GM12878 (cell line): ENCODE data around the gene MYL12A. TPM values are rescaled to one million over a fixed set of nuclear protein-coding genes. Genes with fewer than 3 reads are reported as not detected.

Experiments
- BCL11A ChIP-seq: IDR thresholded peaks from 2 replicates; pipeline ENCODE4 v1.6.1; 2011; ENCODE audit warnings: low read depth, low read length
- CBX3 ChIP-seq: fragments of 200-600 bp; sonication (generic); IDR thresholded peaks from 2 replicates; pipeline ENCODE4 v1.6.1; 2016; ENCODE audit warnings: low read depth, borderline replicate concordance
- CHD1 ChIP-seq: IDR thresholded peaks from 2 replicates; pipeline ENCODE4 v1.6.1; 2012; ENCODE audit warnings: low read depth, low read length, improper control_type of control experiment
- CUX1 ChIP-seq: IDR thresholded peaks from 2 replicates; pipeline ENCODE4 v1.6.1; 2012; ENCODE audit warnings: improper control_type of control experiment, low read depth, low read length; ENCODE audit not compliant: insufficient replicate concordance
- EED ChIP-seq: sonication (generic); IDR thresholded peaks from 2 replicates; pipeline ENCODE4 v1.6.1; 2016; ENCODE audit warnings: antibody characterized with exemption, low read depth
- ELK1 ChIP-seq: IDR thresholded peaks from 2 replicates; pipeline ENCODE4 v1.6.1; 2012; ENCODE audit warnings: low read depth, low read length, improper control_type of control experiment
- ESRRA ChIP-seq: IDR thresholded peaks from 2 replicates; pipeline ENCODE4 v1.6.1; 2012; ENCODE audit warnings: mild to moderate bottlenecking, low read length, improper control_type of control experiment
- ETV6 ChIP-seq, 2 experiments: fragments of 450-650 bp in 1 of 2; IDR thresholded peaks in 1 of 2; conservative IDR thresholded peaks in 1 of 2; 2 replicates each; pipeline ENCODE4 v1.6.1; 2014; ENCODE audit warnings: antibody characterized with exemption in 1 of 2, borderline replicate concordance in 1 of 2, low read depth in 1 of 2, mild to moderate bottlenecking in 1 of 2, moderate library complexity in 1 of 2
- FOXK2 ChIP-seq: fragments of 450-650 bp; IDR thresholded peaks from 2 replicates; pipeline ENCODE4 v1.6.1; 2017; ENCODE audit warnings: mild to moderate bottlenecking, moderate library complexity
- IKZF1 ChIP-seq: fragments of 450-650 bp; conservative IDR thresholded peaks from 2 replicates; pipeline ENCODE4 v1.6.1; 2017; ENCODE audit warnings: antibody characterized with exemption, mild to moderate bottlenecking
- KDM1A ChIP-seq: fragments of 200-600 bp; sonication (generic); IDR thresholded peaks from 2 replicates; pipeline ENCODE4 v1.6.1; 2016; ENCODE audit warnings: borderline replicate concordance
- MYB ChIP-seq: fragments of 150-350 bp; IDR thresholded peaks from 2 replicates; pipeline ENCODE4 v1.6.1; 2014; ENCODE audit warnings: mild to moderate bottlenecking, low read depth, low read length, borderline replicate concordance
- MYC ChIP-seq: IDR thresholded peaks from 2 replicates; pipeline ENCODE4 v1.6.1; 2011; ENCODE audit warnings: mild to moderate bottlenecking, low read length, moderate library complexity, inconsistent platforms; ENCODE audit not compliant: insufficient read depth, insufficient replicate concordance, insufficient read length, severe bottlenecking
- NR2F1 ChIP-seq: fragments of 450-650 bp; conservative IDR thresholded peaks from 2 replicates; pipeline ENCODE4 v1.6.1; 2017; ENCODE audit warnings: mild to moderate bottlenecking
- PML ChIP-seq: IDR thresholded peaks from 2 replicates; pipeline ENCODE4 v1.6.1; 2012; ENCODE audit warnings: low read length, inconsistent platforms
- RAD51 ChIP-seq: fragments of 450-650 bp; IDR thresholded peaks from 2 replicates; pipeline ENCODE4 v1.6.1; 2016; ENCODE audit warnings: moderate library complexity, mild to moderate bottlenecking, inconsistent platforms
- SMC3 ChIP-seq: IDR thresholded peaks from 2 replicates; pipeline ENCODE4 v1.6.1; 2011; ENCODE audit warnings: low read length, improper control_type of control experiment, borderline replicate concordance
- STAT3 ChIP-seq: IDR thresholded peaks from 2 replicates; pipeline ENCODE4 v1.6.1; 2011; ENCODE audit warnings: low read depth, low read length, improper control_type of control experiment
- TBL1XR1 ChIP-seq: IDR thresholded peaks from 2 replicates; pipeline ENCODE4 v1.6.1; 2012; ENCODE audit warnings: low read depth, low read length, improper control_type of control experiment
- WRNIP1 ChIP-seq: IDR thresholded peaks from 2 replicates; pipeline ENCODE4 v1.6.1; 2011; ENCODE audit warnings: low read depth, low read length, improper control_type of control experiment, borderline replicate concordance
- ZNF207 ChIP-seq: fragments of 450-650 bp; IDR thresholded peaks from 2 replicates; pipeline ENCODE4 v1.6.1; 2014; ENCODE audit warnings: antibody characterized with exemption, mild to moderate bottlenecking, borderline replicate concordance
- ZNF384 ChIP-seq: IDR thresholded peaks from 2 replicates; pipeline ENCODE4 v1.6.1; 2012; ENCODE audit warnings: low read depth, mild to moderate bottlenecking, low read length, improper control_type of control experiment, borderline replicate concordance
- ZZZ3 ChIP-seq: IDR thresholded peaks from 2 replicates; pipeline ENCODE4 v1.6.1; 2011; ENCODE audit warnings: low read depth; ENCODE audit not compliant: control insufficient read depth, insufficient read length
- polyA plus RNA-seq, 11 experiments: library from polyadenylated mRNA; depleted of rRNA in 4 of 11; unstranded in 6 of 11; stranded (reverse) in 5 of 11; fragments of >200 nt; fragmentation: Nextera tagmentation in 4 of 11; fragmentation: Illumina TruSeq in 1 of 11; extraction: Ambion mirVana in 4 of 11; extraction: Trizol in 1 of 11; gene quantifications; 1 replicate in 1 of 11; 2 replicates in 10 of 11; pipeline versions ENCODE4 v1.2.1 to v1.2.3, GENCODE V29; 2011 to 2016; ENCODE audit warnings: inconsistent platforms in 2 of 11, missing spikeins in 2 of 11, low read depth in 1 of 11
- total RNA-seq, 4 experiments: library from RNA; depleted of rRNA in 3 of 4; stranded (reverse); fragments of >200 nt in 3 of 4; fragmentation: Illumina TruSeq in 1 of 4; extraction: Trizol in 1 of 4; gene quantifications; 2 replicates each; pipeline versions ENCODE4 v1.2.1 to v1.2.3, GENCODE V29; 2013 to 2021

MYL12A gene
- total and polyA plus RNA-seq, 10 of the 15 experiments (the other 5 are each of a cell fraction or from before 2014, with no cell fraction given) = 488 to 1,663 (median 924) TPM

GRCh38 chr18:3279201-3280185, 31.9 kb downstream of the MYL12A start (continued):
- TF ChIP-seq CHD1 (no peak), SMC3 (peak; percentile 15; the same call in 1 of the 2 replicates), TBL1XR1 (no peak), NR2F1 (no peak), MYB (no peak), CBX3 (no peak), EED (peak; percentile 54; the same call in 1 of the 2 replicates), FOXK2 (no peak), MYC (no peak), ZNF207 (no peak), IKZF1 (peak; percentile 72), ELK1 (no peak), ZNF384 (no peak), RAD51 (no peak), STAT3 (no peak), PML (peak; percentile 73; the same call in 1 of the 2 replicates), ZZZ3 (no peak), KDM1A (no peak), WRNIP1 (no peak), BCL11A (no peak), ETV6 (conservative IDR thresholded peaks at IDR 0.05 in 1 of 2, IDR thresholded peaks at IDR 0.05 in 1 of 2; ENCODE audit: borderline replicate concordance in 1 of 2, low read depth in 1 of 2) (peak in 1 of 2 experiments; percentile 35; a peak in 1 of 4 replicates), CUX1 (peak; percentile 29), ESRRA (no peak)
